ENCODE measurements around the gene VSIG2.

VSIG2 gene

DNA sequence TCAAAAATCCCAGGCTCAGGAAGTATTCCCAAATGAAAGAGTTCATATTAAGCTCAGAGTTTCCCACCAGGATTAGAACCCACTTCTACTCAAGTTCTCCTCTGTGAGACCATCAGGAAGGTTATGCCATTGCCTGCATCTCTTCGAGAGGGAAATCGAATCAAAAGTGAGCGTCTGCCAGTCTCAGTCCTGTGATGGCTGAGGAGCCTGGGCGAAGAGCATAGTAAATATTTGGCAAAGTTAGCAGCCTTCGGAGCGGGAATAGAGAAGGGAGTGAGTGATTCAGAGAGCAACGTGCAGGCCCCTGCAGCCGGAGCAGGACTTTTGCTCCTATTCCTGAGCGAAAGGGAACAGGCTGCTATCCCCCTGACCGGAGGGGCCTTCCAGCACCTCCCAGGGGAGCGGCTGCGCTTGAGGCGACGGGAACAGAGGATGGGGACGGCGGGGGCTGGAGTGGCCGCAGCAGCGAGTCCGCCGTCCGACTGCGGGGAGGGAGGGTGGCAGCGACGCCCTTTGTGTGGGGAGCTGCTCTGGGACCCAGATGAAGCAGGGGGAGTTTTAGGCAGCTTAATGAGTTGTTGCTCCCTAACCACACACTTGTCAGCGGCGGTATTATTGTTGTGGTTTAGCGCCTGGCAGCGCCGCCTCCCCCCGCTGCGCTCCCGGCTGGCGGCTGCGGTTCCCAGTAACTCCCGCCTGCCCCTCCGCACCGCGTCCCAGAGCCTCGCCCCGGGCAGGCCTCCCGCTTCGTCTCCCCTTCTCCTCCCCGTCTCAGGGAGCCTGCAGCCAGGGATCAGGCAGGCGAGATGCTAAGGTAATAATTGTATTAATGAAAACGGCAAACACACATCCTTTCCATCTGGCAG lies 34.0 kb downstream of the VSIG2 start:
- H3K27ac ChIP-seq: no peak overlapping the region
- no peak for TF ChIP-seq ZFX (IDR thresholded peaks at IDR 0.05)
- TF ChIP-seq, protein P1, sequence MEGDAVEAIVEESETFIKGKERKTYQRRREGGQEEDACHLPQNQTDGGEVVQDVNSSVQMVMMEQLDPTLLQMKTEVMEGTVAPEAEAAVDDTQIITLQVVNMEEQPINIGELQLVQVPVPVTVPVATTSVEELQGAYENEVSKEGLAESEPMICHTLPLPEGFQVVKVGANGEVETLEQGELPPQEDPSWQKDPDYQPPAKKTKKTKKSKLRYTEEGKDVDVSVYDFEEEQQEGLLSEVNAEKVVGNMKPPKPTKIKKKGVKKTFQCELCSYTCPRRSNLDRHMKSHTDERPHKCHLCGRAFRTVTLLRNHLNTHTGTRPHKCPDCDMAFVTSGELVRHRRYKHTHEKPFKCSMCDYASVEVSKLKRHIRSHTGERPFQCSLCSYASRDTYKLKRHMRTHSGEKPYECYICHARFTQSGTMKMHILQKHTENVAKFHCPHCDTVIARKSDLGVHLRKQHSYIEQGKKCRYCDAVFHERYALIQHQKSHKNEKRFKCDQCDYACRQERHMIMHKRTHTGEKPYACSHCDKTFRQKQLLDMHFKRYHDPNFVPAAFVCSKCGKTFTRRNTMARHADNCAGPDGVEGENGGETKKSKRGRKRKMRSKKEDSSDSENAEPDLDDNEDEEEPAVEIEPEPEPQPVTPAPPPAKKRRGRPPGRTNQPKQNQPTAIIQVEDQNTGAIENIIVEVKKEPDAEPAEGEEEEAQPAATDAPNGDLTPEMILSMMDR (conservative IDR thresholded peaks at IDR 0.05): no peak

- no peak for TF ChIP-seq ZFX (IDR thresholded peaks at IDR 0.05)
- TF ChIP-seq, protein P1 (conservative IDR thresholded peaks at IDR 0.05): no peak
- no peak overlapping the region for H3K27ac ChIP-seq
Observed at GRCh38 chr11:124717421-124717785, 34.7 kb downstream of the VSIG2 start.

GRCh38 chr11:124716591-124716990 lies 35.5 kb downstream of the VSIG2 start:
- no peak for TF ChIP-seq ZFX (IDR thresholded peaks at IDR 0.05)
- TF ChIP-seq, protein P1 (conservative IDR thresholded peaks at IDR 0.05): no peak
- H3K27ac ChIP-seq: no peak overlapping the region

- TF ChIP-seq, protein P1 (conservative IDR thresholded peaks at IDR 0.05): no peak
- no peak overlapping the region for H3K27ac ChIP-seq
Observed at GRCh38 chr11:124712392-124712791, 39.7 kb downstream of the VSIG2 start.

DNA sequence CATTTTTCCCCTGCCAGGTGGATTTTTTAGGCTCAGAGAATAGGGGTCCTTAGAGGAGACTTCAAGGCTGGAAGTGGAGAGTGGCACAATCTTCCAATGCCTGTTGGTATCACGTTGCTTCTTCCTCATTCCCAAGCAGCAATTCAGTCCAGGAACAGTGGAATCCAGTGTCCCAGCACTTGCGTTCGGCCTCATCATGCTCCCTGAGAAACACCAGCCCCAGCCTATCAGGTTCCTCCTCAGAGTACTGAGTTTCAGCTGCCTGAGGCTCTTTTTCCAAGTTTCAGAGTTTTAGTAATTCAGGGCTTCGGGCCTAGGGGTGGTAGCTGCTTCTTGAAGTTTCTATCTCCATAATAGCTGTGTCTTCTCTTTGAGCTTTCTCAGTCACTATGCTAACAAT lies 44.2 kb downstream of the VSIG2 start:
- TF ChIP-seq, protein P1 (conservative IDR thresholded peaks at IDR 0.05): no peak
- TF ChIP-seq ZFX (IDR thresholded peaks at IDR 0.05): no peak
- no peak overlapping the region for H3K27ac ChIP-seq

- H3K27ac ChIP-seq: no peak overlapping the region
- TF ChIP-seq ZFX (IDR thresholded peaks at IDR 0.05): no peak
- TF ChIP-seq, protein P1 (conservative IDR thresholded peaks at IDR 0.05): no peak
Observed at GRCh38 chr11:124700028-124700427, 52.0 kb downstream of the VSIG2 start.

- TF ChIP-seq ZFX (IDR thresholded peaks at IDR 0.05): no peak
- TF ChIP-seq, protein P1 (conservative IDR thresholded peaks at IDR 0.05): no peak
- H3K27ac ChIP-seq: no peak overlapping the region
Observed at GRCh38 chr11:124699547-124699946, 52.5 kb downstream of the VSIG2 start.
